K562 (cell line): ENCODE data around the gene GPR3. TPM values are rescaled to one million over a fixed set of nuclear protein-coding genes. Genes with fewer than 3 reads are reported as not detected.
A peak's percentile ranks its signal among the peaks of the same experiment; 100 is the strongest.

Experiments used
- FOXM1 ChIP-seq, 2 experiments: fragments of 450-650 bp in 1 of 2; sonication (generic) in 1 of 2; formaldehyde crosslinking in 1 of 2; IDR thresholded peaks; 2 replicates each; pipeline versions ENCODE4 v1.6.1 to v1.9.0; 2017 to 2022; ENCODE audit warnings: low read depth in 2 of 2, mild to moderate bottlenecking in 2 of 2, missing genetic modification reagents in 1 of 2, moderate library complexity in 1 of 2
- MECOM ChIP-seq: fragments of 250-450 bp; sonication (Bioruptor Pico); IDR thresholded peaks from 2 replicates; pipeline ENCODE4 v1.8.0; 2022; ENCODE audit warnings: inconsistent platforms
- MTA3 ChIP-seq: fragments of 450-650 bp; formaldehyde crosslinking; IDR thresholded peaks from 2 replicates; pipeline ENCODE4 v1.6.1; 2017; ENCODE audit warnings: mild to moderate bottlenecking, borderline replicate concordance
- TAF15 ChIP-seq: fragments of 200-400 bp; formaldehyde crosslinking; IDR thresholded peaks from 2 replicates; pipeline ENCODE4 v1.6.1; 2017; ENCODE audit warnings: mild to moderate bottlenecking, low read depth, low read length, moderate library complexity
- WHSC1 ChIP-seq: IDR thresholded peaks from one replicate; pipeline ENCODE4 v1.6.1; 2012; ENCODE audit warnings: low read length, control low read depth, inconsistent platforms
- ZBTB11 ChIP-seq, 3 experiments: fragments of 200-800 bp in 1 of 3; fragments of 250-450 bp in 1 of 3; fragments of 450-650 bp in 1 of 3; sonication (Bioruptor Pico) in 1 of 3; sonication (Bioruptor generic) in 1 of 3; formaldehyde crosslinking in 1 of 3; IDR thresholded peaks; 2 replicates each; pipeline versions ENCODE4 v1.6.1 to v1.8.0; 2016 to 2022; ENCODE audit warnings: mild to moderate bottlenecking in 2 of 3, missing genetic modification characterization in 2 of 3, missing compliant biosample characterization in 1 of 3, moderate library complexity in 1 of 3
- ZBTB9 ChIP-seq: fragments of 450-650 bp; formaldehyde crosslinking; IDR thresholded peaks from 2 replicates; pipeline ENCODE4 v1.4.0; 2020; ENCODE audit warnings: mild to moderate bottlenecking, moderate library complexity
- ZNF124 ChIP-seq: sonication (generic); formaldehyde crosslinking; IDR thresholded peaks from 2 replicates; pipeline ENCODE4 v1.8.1; 2022; ENCODE audit warnings: missing genetic modification reagents
- ZNF395 ChIP-seq: fragments of 200-800 bp; sonication (Bioruptor generic); IDR thresholded peaks from 2 replicates; pipeline ENCODE4 v1.6.1; 2017; ENCODE audit warnings: missing genetic modification characterization, missing compliant biosample characterization
- ZNF707 ChIP-seq: fragments of 250-450 bp; sonication (Bioruptor Pico); conservative IDR thresholded peaks from 2 replicates; pipeline ENCODE4 v1.8.0; 2022; ENCODE audit warnings: inconsistent platforms, mild to moderate bottlenecking, moderate library complexity
- ZNF740 ChIP-seq, 3 experiments: fragments of 200-800 bp in 1 of 3; sonication (Bioruptor generic) in 1 of 3; sonication (generic) in 1 of 3; formaldehyde crosslinking in 1 of 3; IDR thresholded peaks; 2 replicates each; pipeline versions ENCODE4 v1.6.1 to v1.8.0; 2016 to 2022; ENCODE audit warnings: mild to moderate bottlenecking in 2 of 3, missing compliant biosample characterization in 2 of 3, missing genetic modification characterization in 2 of 3, missing genetic modification reagents in 1 of 3
- polyA plus RNA-seq, 8 experiments: library from polyadenylated mRNA; depleted of rRNA in 4 of 8; stranded (reverse) in 5 of 8; unstranded in 3 of 8; fragments of >200 nt; fragmentation: Nextera tagmentation in 2 of 8; fragmentation: Illumina TruSeq in 1 of 8; extraction: Ambion mirVana in 2 of 8; extraction: Trizol in 1 of 8; gene quantifications; 2 replicates each; pipeline versions ENCODE4 v1.2.1 to v1.2.3, GENCODE V29; 2011 to 2014; ENCODE audit warnings: inconsistent platforms in 1 of 8, missing spikeins in 1 of 8
- total RNA-seq, 7 experiments: library from RNA; depleted of rRNA in 6 of 7; stranded (reverse); fragments of >200 nt in 6 of 7; fragmentation: Illumina TruSeq in 2 of 7; extraction: Trizol in 2 of 7; gene quantifications; 2 replicates each; pipeline versions ENCODE4 v1.2.1 to v1.2.3, GENCODE V29; 2011 to 2021; ENCODE audit warnings: low replicate concordance in 1 of 7
- TF ChIP-seq, protein P1 (sequence below), 2 experiments: IDR thresholded peaks; 2 replicates each; pipeline ENCODE4 v1.6.1; 2011; ENCODE audit warnings: borderline replicate concordance in 1 of 2, control low read depth in 1 of 2, low read depth in 1 of 2, low read length in 1 of 2, mild to moderate bottlenecking in 1 of 2, mixed read lengths in 1 of 2, moderate library complexity in 1 of 2; ENCODE audit not compliant: insufficient read depth in 1 of 2, insufficient read length in 1 of 2, poor library complexity in 1 of 2, severe bottlenecking in 1 of 2; ENCODE audit errors: extremely low read depth in 1 of 2
- TF ChIP-seq, protein P2 (sequence below), 2 experiments: IDR thresholded peaks; 2 replicates each; pipeline ENCODE4 v1.6.1; 2012; ENCODE audit warnings: improper control_type of control experiment in 2 of 2, low read depth in 2 of 2, low read length in 2 of 2, borderline replicate concordance in 1 of 2

Gene GPR3
- total and polyA plus RNA-seq, 9 of the 15 experiments (the other 6 are each of a cell fraction or from before 2014, with no cell fraction given), result 0.24 to 11.5 (median 3.7) TPM

DNA sequence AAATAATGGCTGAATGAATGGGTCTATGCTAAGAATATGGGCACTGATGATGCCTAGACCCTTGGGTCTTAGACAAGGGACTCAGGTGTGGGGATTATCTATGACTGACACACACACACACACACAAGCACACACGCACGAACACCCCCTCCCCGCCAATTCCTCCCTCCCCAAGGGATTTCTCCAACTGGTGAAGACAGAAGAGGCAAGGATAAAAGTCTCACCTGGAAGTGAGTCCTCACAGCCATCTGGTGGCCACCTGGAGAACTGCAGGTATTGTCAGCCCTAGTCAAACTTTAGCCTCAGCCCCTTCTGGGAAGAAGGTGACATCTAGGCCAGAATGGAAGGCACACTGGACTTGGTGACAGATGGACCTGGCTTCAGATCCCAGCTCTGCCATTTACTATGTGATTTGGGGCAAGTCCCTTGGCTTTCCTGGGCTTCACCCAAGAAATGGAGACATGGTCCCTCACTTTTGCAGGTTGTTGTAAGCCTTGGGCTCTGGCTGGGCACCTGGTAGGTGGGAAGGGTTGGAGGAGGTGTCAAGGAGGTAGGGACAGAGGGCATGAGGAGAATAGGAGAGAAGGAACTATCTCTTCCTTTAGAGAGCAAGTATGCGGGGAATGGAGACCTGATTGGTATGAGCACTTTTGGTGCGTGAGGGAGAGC is 4.0 kb upstream of the GPR3 start (continued):
- TF ChIP-seq ZNF395 (CRISPR knock-in tag) (no peak), MECOM (CRISPR knock-in tag) (0 out of 2 replicates have a peak, but pooled peaks have one; percentile 42), ZBTB11 (CRISPR knock-in tag; IDR thresholded peaks at IDR 0.05) (no peak), ZNF740 (CRISPR knock-in tag; IDR thresholded peaks at IDR 0.05) (no peak), ZNF740 (tag; IDR thresholded peaks at IDR 0.05) (no peak), ZNF124 (CRISPR knock-in tag) (no peak), TAF15 (no peak), FOXM1 (IDR thresholded peaks at IDR 0.05; ENCODE audit: low read depth) (no peak), FOXM1 (CRISPR knock-in tag; IDR thresholded peaks at IDR 0.05; ENCODE audit: low read depth) (no peak), ZNF707 (CRISPR knock-in tag) (no peak), MTA3 (no peak), WHSC1 (no peak), ZBTB9 (CRISPR knock-in tag) (no peak)
- TF ChIP-seq, protein P1, sequence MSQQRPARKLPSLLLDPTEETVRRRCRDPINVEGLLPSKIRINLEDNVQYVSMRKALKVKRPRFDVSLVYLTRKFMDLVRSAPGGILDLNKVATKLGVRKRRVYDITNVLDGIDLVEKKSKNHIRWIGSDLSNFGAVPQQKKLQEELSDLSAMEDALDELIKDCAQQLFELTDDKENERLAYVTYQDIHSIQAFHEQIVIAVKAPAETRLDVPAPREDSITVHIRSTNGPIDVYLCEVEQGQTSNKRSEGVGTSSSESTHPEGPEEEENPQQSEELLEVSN (IDR thresholded peaks at IDR 0.05; ENCODE audit: borderline replicate concordance in 1 of 2, extremely low read depth in 1 of 2, insufficient read depth in 1 of 2, insufficient read length in 1 of 2, low read depth in 1 of 2, low read length in 1 of 2, poor library complexity in 1 of 2, severe bottlenecking in 1 of 2), result no peak
- TF ChIP-seq, protein P2, sequence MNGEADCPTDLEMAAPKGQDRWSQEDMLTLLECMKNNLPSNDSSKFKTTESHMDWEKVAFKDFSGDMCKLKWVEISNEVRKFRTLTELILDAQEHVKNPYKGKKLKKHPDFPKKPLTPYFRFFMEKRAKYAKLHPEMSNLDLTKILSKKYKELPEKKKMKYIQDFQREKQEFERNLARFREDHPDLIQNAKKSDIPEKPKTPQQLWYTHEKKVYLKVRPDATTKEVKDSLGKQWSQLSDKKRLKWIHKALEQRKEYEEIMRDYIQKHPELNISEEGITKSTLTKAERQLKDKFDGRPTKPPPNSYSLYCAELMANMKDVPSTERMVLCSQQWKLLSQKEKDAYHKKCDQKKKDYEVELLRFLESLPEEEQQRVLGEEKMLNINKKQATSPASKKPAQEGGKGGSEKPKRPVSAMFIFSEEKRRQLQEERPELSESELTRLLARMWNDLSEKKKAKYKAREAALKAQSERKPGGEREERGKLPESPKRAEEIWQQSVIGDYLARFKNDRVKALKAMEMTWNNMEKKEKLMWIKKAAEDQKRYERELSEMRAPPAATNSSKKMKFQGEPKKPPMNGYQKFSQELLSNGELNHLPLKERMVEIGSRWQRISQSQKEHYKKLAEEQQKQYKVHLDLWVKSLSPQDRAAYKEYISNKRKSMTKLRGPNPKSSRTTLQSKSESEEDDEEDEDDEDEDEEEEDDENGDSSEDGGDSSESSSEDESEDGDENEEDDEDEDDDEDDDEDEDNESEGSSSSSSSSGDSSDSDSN (IDR thresholded peaks at IDR 0.05; ENCODE audit: borderline replicate concordance in 1 of 2, low read depth in 2 of 2, low read length in 2 of 2), result no peak
